ENCODE measurements around the gene CPAMD8.

Gene CPAMD8

DNA sequence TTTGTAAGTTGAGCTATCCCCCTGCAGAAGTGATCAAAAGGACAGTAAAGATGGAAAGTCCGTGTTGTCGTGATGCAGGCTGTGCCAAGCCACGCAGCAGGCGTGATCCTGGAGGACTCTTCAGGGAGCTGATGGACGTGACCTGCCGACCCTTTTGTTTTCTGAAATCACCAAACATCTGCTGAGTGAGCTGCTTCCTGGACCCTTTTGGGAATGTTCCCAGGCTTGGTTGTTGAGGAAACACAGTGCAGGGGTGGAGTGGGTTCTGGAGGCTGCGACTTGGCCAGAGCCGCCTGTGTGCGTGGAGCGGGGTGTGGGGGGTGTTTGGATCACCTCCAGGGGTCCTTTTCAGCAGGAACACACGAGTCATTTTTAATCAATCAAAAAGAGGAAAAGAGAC is 15.4 kb upstream of the CPAMD8 start:
- no peak for DNase-seq (ENCODE audit: insufficient read length, low spot score)
- TF ChIP-seq, protein P1, sequence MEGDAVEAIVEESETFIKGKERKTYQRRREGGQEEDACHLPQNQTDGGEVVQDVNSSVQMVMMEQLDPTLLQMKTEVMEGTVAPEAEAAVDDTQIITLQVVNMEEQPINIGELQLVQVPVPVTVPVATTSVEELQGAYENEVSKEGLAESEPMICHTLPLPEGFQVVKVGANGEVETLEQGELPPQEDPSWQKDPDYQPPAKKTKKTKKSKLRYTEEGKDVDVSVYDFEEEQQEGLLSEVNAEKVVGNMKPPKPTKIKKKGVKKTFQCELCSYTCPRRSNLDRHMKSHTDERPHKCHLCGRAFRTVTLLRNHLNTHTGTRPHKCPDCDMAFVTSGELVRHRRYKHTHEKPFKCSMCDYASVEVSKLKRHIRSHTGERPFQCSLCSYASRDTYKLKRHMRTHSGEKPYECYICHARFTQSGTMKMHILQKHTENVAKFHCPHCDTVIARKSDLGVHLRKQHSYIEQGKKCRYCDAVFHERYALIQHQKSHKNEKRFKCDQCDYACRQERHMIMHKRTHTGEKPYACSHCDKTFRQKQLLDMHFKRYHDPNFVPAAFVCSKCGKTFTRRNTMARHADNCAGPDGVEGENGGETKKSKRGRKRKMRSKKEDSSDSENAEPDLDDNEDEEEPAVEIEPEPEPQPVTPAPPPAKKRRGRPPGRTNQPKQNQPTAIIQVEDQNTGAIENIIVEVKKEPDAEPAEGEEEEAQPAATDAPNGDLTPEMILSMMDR (IDR thresholded peaks at IDR 0.05; ENCODE audit: insufficient read depth, missing control alignments) = no peak
- FAIRE-seq = no peak

DNA sequence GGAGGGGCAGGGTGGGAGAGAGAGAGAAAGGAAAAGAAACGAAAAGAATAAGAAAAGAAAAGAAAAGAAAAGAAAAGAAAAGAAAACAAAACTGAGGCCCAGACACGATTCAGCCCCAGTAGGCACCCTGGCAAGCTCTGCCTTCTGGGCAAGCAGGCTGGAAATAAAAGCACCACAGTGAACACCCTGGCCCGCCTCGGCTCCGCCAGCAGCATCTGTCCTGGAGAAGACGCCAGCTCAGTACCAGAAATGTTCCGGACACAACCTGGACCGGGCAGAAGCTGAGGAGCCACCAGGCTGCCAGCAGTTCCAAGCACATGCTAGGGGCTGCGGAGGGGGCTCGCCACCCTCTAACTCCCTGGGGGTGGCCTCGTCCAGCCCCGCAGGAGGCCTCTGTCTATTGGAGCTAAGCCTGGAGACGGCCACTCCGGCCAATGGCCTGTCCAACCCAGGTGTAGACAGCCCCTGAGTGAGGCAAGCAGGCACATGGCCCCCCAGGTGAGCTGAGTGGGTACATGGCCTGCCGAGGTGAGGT is 11.4 kb upstream of the CPAMD8 start:
- TF ChIP-seq, protein P1 (IDR thresholded peaks at IDR 0.05; ENCODE audit: insufficient read depth, missing control alignments) = no peak
- DNase-seq (ENCODE audit: insufficient read length, low spot score) (no peak), FAIRE-seq (no peak)

DNA sequence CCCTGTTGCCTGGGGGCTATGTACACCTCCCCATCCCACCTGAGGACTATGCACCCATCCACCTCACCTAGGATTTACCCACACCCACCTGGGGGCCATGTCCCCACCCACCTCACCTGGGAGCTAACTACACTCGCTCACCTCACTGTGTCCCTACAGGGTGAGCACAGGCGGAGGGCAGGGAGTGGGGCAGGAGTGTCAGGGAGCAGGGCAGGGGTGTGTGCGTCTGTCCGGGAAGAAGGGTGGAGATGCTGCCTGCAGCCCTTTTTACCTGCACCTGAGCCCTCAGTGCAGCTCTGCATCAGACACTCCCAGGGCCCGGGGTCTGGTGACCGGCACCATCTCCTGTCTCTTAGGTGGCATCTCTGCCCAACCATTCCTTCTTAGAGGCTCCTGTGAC is 10.6 kb upstream of the CPAMD8 start:
- FAIRE-seq = no peak
- TF ChIP-seq, protein P1 (IDR thresholded peaks at IDR 0.05; ENCODE audit: insufficient read depth, missing control alignments) = no peak

DNA sequence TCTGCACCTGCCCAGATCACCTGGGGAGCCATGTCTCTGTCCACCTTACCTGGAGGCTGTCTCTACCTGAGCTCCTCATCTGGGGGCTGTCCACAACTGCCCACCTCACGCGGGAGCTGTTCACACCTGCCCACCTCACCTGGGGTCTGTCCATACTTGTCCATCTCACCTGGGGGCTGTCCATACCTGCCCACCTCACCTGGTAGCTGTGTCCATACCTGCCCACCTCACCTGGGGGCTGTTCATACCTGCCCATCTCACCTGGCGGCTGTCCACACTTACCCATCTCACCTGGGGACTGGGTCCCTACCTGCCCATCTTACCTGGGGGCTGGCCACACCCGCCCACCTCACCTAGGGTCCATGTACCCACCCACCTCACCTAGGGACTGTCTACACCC is 10.0 kb upstream of the CPAMD8 start:
- TF ChIP-seq, protein P1 (IDR thresholded peaks at IDR 0.05; ENCODE audit: insufficient read depth, missing control alignments) = no peak
- DNase-seq (ENCODE audit: insufficient read length, low spot score) (no peak), FAIRE-seq (no peak)

More for the DNA sequence above, 10.6 kb upstream of the CPAMD8 start:
- no peak for DNase-seq (ENCODE audit: insufficient read length, low spot score)

DNA sequence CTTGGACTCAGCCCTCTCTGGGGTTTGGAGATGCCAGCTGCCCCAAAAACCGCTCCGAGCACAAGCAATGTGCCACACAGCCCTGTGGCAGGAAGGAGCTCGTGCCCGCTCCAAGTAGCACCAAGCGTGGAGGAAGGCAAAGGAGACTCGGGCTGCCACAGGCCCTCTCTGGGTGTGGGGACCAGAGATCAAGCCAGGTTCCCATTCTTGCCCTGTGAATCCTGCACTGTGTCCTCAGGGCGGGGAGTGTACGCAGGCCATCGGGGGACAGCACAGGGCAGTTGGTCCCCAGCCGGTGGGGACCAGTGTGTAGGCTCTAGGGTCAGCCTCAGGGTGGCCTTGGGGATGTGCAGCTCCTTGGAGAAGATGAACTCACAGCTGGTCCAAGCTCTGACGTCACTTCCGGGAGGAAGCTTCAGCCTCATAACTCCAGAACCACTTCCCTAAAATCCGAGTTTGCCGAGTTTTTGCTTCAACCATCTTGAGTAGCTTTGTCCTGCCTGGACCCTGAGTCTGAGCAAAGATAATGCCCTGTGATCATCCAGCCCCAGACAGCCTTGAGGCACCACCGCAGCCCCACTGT is 9.3 kb upstream of the CPAMD8 start:
- no peak for DNase-seq (ENCODE audit: insufficient read length, low spot score)
- TF ChIP-seq, protein P1 (IDR thresholded peaks at IDR 0.05; ENCODE audit: insufficient read depth, missing control alignments) = no peak
- no peak for FAIRE-seq

DNA sequence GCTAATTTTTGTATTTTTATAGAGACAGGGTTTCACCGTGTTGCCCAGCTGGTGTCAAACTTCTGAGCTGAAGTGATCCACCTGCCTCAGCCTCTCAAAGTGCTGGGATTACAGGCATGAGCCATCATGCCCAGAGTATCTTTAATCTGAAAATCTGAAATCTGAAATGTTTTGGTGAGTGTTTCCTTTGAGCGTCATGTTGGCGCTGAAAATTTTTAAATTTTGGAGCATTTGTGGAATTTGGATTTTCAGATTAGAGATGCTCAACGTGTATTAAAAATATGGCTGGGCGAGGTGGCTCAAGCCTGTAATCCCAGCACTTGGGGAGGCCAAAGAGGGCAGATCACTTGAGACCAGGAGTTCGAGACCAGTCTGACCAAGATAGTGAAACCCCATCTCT is 5.1 kb upstream of the CPAMD8 start:
- TF ChIP-seq, protein P1 (IDR thresholded peaks at IDR 0.05; ENCODE audit: insufficient read depth, missing control alignments) = no peak
- DNase-seq (ENCODE audit: insufficient read length, low spot score) = no peak
- no peak for FAIRE-seq

DNA sequence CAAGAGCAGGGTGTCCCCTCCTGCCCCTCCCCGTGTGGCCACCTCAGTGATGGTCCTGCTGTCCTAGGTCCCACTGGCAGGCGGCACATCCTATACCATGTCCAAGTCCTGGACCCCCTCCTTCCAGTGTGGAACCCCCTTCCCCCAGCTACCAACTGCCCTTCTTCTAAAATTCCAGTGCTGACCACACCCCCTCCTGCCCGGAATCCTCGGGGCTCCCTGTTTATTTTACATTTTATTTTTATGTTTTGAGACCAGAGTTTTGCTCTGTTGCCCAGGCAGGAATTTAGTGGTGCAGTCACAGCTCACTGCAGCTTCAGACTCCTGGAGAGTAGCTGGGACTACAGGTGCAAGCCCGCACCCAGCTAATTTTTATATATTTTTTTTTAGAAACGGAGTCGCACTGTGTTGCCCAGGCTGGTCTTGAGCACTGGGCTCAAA is 945 bp upstream of the CPAMD8 start:
- TF ChIP-seq, protein P1 (IDR thresholded peaks at IDR 0.05; ENCODE audit: insufficient read depth, missing control alignments) = no peak
- FAIRE-seq (no peak), DNase-seq (ENCODE audit: insufficient read length, low spot score) (no peak)

Data from D721Med (cell line).